Nephron (organoid): ENCODE data around the gene UXS1.

ENCODE experiments used
- H3K27ac Mint-ChIP-seq, 3 experiments: 2 replicates each; pipeline ENCODE4 v1.8.0; 2020; ENCODE audit warnings: mixed read lengths in 3 of 3, mild to moderate bottlenecking in 2 of 3, moderate library complexity in 1 of 3
- H3K27me3 Mint-ChIP-seq: 2 replicates; pipeline ENCODE4 v1.8.0; 2021; ENCODE audit warnings: low read depth, mild to moderate bottlenecking, moderate library complexity, mixed read lengths
- H3K36me3 Mint-ChIP-seq: 2 replicates; pipeline ENCODE4 v1.8.0; 2020; ENCODE audit warnings: low read depth, mixed read lengths
- H3K4me1 Mint-ChIP-seq: 2 replicates; pipeline ENCODE4 v1.8.0; 2020; ENCODE audit warnings: mixed read lengths
- H3K4me3 Mint-ChIP-seq, 3 experiments: 2 replicates each; pipeline ENCODE4 v1.8.0; 2020; ENCODE audit warnings: mild to moderate bottlenecking in 3 of 3, mixed read lengths in 3 of 3, moderate library complexity in 2 of 3
- H3K9me3 Mint-ChIP-seq: 2 replicates; pipeline ENCODE4 v1.8.0; 2020; ENCODE audit warnings: mixed read lengths
- CTCF ChIP-seq, 3 experiments: fragments of 200-600 bp; sonication (generic); IDR thresholded peaks; one replicate each; pipeline ENCODE4 v1.5.0; 2021; ENCODE audit warnings: antibody characterized with exemption in 3 of 3; ENCODE audit not compliant: unreplicated experiment in 3 of 3

Gene UXS1

GRCh38 chr2:106163948-106164545, 30.1 kb downstream of the UXS1 start:
- H3K9me3 Mint-ChIP-seq = no peaks in the 10 kb centered on the region
- H3K4me1 Mint-ChIP-seq = peaks cover 42% of the 10 kb centered on the region
- no peaks in the 10 kb centered on the region for H3K27me3 Mint-ChIP-seq
- no peak for TF ChIP-seq CTCF (IDR thresholded peaks at IDR 0.05; ENCODE audit: unreplicated experiment in 3 of 3)
- H3K4me3 Mint-ChIP-seq = no peak overlapping the region
- peak overlapping the region in 1 of 3 experiments; percentile 79 for H3K27ac Mint-ChIP-seq
- H3K36me3 Mint-ChIP-seq = peaks cover 30% of the 10 kb centered on the region

DNA sequence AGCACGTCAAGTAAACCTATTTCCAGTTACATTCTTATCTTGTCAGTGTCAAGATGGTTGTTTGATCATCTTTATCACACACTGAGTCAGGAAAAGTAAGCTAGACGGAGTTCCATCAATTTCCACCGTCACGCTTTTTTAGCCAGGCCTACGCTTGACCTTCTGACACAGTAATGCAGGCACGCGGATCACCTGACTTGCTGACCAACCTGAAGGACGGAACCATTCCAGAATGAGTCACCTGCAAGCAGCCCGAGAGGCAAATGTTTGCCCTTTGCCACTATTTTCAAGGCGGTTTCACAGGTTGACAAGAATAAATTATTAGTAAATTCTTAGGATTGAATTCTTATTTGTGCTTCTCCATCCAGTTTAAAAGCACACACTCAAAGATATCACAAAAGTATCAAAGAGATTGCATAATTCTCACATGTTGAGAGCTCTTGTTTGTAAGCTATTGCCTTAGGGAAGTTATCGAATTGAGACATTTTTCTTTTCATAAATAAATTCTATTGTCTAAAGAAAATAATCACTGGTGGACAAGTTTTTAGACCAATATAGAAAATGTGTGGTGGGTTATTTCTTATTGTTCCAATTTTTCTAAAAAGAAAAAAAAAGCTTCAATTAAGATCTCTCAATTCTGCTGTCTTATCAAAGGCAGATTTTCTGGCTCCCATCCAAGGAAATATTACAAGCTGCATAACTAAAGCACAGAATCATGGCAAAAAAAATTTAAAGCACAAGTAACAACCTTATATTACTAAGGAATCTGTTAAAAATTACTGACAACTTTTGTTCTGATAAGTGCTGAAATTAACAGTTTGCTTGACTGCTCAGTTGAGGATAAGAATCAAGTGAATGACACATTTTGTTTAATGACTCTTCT, 31.9 kb downstream of the UXS1 start:
- Mint-ChIP-seq H3K4me3 (no peak overlapping the region), H3K4me1 (peaks cover 52% of the 10 kb centered on the region), H3K9me3 (no peaks in the 10 kb centered on the region), H3K27me3 (no peaks in the 10 kb centered on the region), H3K27ac (peak overlapping the region in 2 of 3 experiments; percentile 55 to 62), H3K36me3 (peaks cover 49% of the 10 kb centered on the region)
- TF ChIP-seq CTCF (IDR thresholded peaks at IDR 0.05; ENCODE audit: unreplicated experiment in 3 of 3) = no peak

GRCh38 chr2:106161341-106161740, 32.8 kb downstream of the UXS1 start:
- Mint-ChIP-seq H3K27me3 (no peaks in the 10 kb centered on the region), H3K27ac (peak overlapping the region in 2 of 3 experiments; percentile 34 to 62), H3K4me1 (peaks cover 47% of the 10 kb centered on the region), H3K9me3 (peaks cover under 1% of the 10 kb centered on the region), H3K36me3 (peaks cover 57% of the 10 kb centered on the region), H3K4me3 (no peak overlapping the region)
- no peak for TF ChIP-seq CTCF (IDR thresholded peaks at IDR 0.05; ENCODE audit: unreplicated experiment in 3 of 3)

GRCh38 chr2:106160786-106161261, 33.3 kb downstream of the UXS1 start:
- H3K4me1 Mint-ChIP-seq = peaks cover 45% of the 10 kb centered on the region
- H3K4me3 Mint-ChIP-seq = no peak overlapping the region
- peaks cover 62% of the 10 kb centered on the region for H3K36me3 Mint-ChIP-seq
- peak overlapping the region in 2 of 3 experiments; percentile 34 to 62 for H3K27ac Mint-ChIP-seq
- TF ChIP-seq CTCF (IDR thresholded peaks at IDR 0.05; ENCODE audit: unreplicated experiment in 3 of 3) = no peak
- peaks cover 4% of the 10 kb centered on the region for H3K9me3 Mint-ChIP-seq
- no peaks in the 10 kb centered on the region for H3K27me3 Mint-ChIP-seq

DNA sequence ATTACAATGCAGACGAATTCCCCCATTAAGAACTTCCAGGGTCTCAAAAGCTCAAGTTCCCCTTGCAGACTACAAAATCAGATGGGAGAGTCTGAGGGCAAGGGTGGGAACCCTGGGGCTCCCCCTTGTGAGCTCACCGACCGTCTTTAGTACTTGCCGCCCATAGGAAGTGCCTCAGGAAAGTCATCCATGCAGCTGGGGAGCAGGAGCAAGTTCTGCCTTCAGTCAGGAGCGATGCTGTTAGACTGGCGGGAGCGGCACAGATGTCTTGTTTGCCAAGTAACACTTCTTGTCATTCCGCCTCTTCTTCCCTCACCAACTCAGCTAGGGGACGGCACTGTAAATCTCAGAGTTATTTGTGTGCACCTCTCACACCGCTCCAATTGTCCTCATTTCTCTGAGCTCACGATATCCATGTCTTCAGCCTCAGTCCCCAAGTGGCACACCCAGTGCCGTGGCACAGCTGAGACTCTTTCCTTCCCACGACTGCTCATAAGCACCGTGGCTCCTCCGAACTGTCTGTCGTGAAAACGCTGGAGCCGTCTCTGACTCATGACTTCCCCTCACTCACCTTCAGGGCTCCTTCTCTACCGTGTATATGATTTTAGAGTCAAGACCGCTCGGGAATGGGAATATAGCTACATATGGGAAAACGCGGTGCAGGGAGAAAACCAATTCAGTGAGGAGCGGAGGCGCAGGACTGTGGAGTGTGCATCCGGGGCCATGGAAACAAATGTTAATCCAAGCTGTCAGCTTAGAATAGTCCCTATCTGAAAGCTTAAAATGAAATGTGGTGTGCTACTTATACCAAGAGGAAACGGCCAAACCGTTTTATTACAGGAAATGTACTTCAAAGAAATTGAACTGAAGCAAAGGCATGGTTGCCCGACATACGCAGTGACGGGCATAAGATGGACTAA, 34.0 kb downstream of the UXS1 start:
- TF ChIP-seq CTCF (IDR thresholded peaks at IDR 0.05; ENCODE audit: unreplicated experiment in 3 of 3) = no peak
- H3K27ac Mint-ChIP-seq = peak overlapping the region in 2 of 3 experiments; percentile 18 to 62
- H3K4me3 Mint-ChIP-seq = peak overlapping the region in 1 of 3 experiments; percentile 4
- H3K27me3 Mint-ChIP-seq = no peaks in the 10 kb centered on the region
- H3K4me1 Mint-ChIP-seq = peaks cover 38% of the 10 kb centered on the region
- peaks cover 8% of the 10 kb centered on the region for H3K9me3 Mint-ChIP-seq
- peaks cover 69% of the 10 kb centered on the region for H3K36me3 Mint-ChIP-seq
